ENCODE results near the gene DTNBP1. TPM values are rescaled to one million over a fixed set of nuclear protein-coding genes. Genes with fewer than 3 reads are reported as not detected.

Gene DTNBP1
- total RNA-seq, 1 donor: 2.2 TPM

DNA sequence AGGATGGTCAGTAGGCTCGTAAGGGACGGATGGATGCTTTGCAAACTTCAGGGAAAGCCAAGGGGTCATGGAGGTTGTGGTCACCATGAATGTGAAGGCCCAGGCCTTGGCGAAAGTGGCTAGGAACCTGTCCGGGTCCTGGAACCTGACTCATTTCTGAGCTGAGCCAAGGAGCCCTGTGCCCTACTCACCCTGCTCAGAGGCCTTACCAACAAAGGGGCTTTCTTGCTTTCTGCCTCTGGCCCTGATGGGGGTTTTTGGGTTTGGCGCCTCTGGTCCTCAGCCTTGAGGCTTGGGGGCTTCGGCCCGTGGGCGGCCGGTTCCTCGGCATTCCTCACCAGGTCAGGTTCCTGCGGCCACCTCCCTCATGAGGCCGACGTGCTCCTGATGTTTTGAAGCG, 155.1 kb downstream of the DTNBP1 start:
- no peak overlapping the region for H3K4me3 ChIP-seq (ENCODE audit: low read depth, low read length)
- DNase-seq (ENCODE audit: low read depth): no peak

DNA sequence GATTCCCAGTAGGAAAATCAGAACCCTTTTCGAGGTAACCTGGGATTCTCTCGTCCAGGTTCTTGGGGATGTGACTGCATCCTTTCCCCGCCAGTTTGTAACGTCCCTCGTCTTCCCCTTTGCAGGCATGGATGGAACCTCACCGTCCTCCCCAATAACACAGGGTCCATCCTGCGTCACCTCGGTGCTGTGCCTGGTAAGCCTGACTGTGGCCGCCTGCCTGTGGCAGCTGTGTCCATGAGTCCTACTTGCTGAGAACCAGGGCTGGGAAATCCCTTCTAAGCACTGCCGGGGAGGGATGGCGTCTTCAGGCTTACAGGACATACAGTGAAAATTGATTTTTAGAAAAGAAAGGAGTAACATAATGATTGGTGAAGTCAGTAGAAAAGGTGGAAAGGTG, 155.6 kb downstream of the DTNBP1 start:
- TF ChIP-seq, protein P1, sequence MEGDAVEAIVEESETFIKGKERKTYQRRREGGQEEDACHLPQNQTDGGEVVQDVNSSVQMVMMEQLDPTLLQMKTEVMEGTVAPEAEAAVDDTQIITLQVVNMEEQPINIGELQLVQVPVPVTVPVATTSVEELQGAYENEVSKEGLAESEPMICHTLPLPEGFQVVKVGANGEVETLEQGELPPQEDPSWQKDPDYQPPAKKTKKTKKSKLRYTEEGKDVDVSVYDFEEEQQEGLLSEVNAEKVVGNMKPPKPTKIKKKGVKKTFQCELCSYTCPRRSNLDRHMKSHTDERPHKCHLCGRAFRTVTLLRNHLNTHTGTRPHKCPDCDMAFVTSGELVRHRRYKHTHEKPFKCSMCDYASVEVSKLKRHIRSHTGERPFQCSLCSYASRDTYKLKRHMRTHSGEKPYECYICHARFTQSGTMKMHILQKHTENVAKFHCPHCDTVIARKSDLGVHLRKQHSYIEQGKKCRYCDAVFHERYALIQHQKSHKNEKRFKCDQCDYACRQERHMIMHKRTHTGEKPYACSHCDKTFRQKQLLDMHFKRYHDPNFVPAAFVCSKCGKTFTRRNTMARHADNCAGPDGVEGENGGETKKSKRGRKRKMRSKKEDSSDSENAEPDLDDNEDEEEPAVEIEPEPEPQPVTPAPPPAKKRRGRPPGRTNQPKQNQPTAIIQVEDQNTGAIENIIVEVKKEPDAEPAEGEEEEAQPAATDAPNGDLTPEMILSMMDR (IDR thresholded peaks at IDR 0.05; ENCODE audit: insufficient read depth, low read depth, low read length): no peak
- no peak overlapping the region for H3K4me3 ChIP-seq (ENCODE audit: low read depth, low read length)
- no peak for DNase-seq (ENCODE audit: low read depth)

More for the DNA sequence above, 155.1 kb downstream of the DTNBP1 start:
- TF ChIP-seq, protein P1 (IDR thresholded peaks at IDR 0.05; ENCODE audit: insufficient read depth, low read depth, low read length): no peak

DNA sequence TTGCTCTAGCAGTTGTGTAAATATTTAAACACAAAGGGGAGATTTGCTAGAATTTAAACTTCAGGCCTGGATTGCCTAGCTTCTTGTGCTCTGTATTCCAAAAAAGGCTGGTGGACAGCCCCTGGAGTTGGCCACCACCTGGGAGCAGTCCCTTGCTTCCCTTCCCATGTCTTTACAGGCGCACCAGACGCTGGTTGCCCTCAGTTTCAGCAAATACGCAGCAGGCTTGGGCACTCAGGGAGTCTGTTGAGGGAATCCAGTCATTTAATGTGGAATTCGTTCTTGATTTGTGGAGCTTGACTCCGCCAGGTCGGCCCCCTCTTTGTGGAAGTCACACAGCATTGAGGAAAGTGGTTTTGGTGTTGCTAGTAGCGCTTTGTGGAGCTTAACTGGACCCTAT, 156.8 kb downstream of the DTNBP1 start:
- no peak overlapping the region for H3K4me3 ChIP-seq (ENCODE audit: low read depth, low read length)
- TF ChIP-seq, protein P1 (IDR thresholded peaks at IDR 0.05; ENCODE audit: insufficient read depth, low read depth, low read length): no peak
- no peak for DNase-seq (ENCODE audit: low read depth)

DNA sequence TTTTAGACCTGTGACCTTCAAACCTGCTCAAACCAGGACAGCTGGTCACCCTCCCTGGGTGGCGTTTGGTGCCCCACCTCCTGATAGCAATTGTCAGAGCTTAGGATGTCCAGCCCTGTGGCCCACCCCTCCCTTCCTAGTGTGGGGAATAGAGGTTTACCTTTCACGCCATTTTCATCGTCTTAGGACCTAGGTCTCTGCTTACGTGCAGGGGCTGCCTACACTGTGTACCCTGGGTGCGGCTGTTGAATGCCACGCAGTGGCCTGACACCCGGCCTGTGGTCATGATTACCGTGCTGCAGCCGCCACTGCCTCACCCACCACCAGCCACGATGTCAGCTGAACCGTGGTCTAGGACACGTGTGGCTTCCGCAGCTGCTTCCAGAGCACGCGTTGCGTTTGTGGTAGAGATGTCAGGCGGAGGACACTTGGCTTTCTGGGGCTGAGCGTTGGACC, 157.3 kb downstream of the DTNBP1 start:
- peak overlapping the region; percentile 42 for H3K4me3 ChIP-seq (ENCODE audit: low read depth, low read length)
- TF ChIP-seq, protein P1 (IDR thresholded peaks at IDR 0.05; ENCODE audit: insufficient read depth, low read depth, low read length): no peak
- no peak for DNase-seq (ENCODE audit: low read depth)

DNA sequence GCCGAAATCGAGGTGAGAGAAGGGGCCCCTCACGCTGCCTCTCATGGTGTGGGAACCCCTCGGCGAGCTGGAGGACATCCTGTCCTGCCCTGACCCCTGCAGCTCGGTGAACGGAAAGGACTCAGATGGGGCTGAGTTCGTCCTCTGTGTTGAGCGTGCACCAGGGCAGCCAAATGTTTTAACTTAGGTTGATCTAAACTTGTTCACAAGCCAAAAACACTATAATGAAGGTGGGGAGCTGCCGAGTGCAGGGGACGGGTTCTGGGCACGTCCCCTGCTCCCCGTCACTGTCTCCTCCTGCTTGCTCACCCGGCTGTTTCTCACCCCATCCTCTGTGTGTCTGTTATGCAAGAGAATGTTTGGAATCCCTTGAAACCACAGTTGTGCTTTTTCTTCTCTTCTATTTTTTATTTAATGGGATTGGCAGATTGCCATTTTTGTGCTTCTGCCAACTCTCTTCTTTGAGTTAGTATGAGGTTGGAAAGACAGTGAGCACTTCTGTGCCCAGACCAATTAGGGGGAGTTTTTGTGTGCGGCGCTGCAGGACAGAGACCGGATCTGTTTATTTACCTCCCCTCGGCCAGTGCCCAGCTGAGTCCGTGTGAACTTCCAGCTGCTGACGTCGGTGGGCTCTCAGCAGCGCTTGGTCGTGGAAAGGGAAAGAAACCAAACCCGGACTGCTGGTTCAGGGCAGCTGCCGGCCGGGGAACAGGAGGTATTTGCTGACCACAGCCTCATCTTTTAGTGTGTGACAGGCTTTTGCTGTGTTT, 158.1 kb downstream of the DTNBP1 start:
- peak; percentile 99 for DNase-seq (ENCODE audit: low read depth)
- peak overlapping the region; percentile 42 for H3K4me3 ChIP-seq (ENCODE audit: low read depth, low read length)
- TF ChIP-seq, protein P1 (IDR thresholded peaks at IDR 0.05; ENCODE audit: insufficient read depth, low read depth, low read length): no peak

DNA sequence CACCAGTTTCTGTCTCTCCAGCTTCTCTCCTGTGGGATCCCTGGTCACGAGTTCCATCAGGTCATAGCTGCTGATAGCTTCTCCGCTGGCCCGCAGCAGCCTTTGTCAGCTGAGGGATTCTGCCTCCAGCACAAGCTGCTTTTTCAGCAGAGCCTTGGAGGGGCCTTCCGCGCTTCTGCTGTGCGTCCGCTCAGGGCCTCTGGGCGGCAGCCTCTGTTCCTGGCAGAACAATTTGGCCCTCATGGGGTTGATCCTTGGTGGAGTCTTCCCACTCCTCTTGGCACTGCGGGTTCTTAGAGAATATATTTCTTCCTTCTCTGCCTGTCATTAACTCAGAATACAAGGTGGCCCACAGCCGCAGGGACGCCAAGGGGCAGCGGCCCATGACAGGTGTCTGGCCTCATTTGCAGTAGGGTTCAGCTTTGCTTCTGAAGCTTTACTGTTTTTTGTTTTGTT, 158.8 kb downstream of the DTNBP1 start:
- TF ChIP-seq, protein P1 (IDR thresholded peaks at IDR 0.05; ENCODE audit: insufficient read depth, low read depth, low read length): peak; percentile 2
- no peak overlapping the region for H3K4me3 ChIP-seq (ENCODE audit: low read depth, low read length)
- peak; percentile 33 for DNase-seq (ENCODE audit: low read depth)
